GM19468 (cell line): ENCODE measurements around the gene TIMM23.
A peak's percentile ranks its signal among the peaks of the same experiment; 100 is the strongest.
"Not testable (repeated sequence)": the region's sequence is repeated elsewhere in the genome, so short reads cannot be mapped to it uniquely, and the experiment has no call there.

Experiments
- ATAC-seq: cut with Tn5 transposase; IDR thresholded peaks from one replicate; pipeline ENCODE4 v1.9.1; 2021; ENCODE audit warnings: mild to moderate bottlenecking, moderate library complexity, moderate number of reproducible peaks; ENCODE audit not compliant: unreplicated experiment; ENCODE audit errors: extremely low read depth

The TIMM23 gene

GRCh38 chr10:45972106-45972812 lies at the start of gene TIMM23:
Gene TIMM23 (plus strand): TSS chr10:45972489. CDS start chr10:45972625, 136 bp downstream.
- ATAC-seq, result peak; percentile 47

- ATAC-seq, result not testable (repeated sequence)
Observed at GRCh38 chr10:45926790-45927189, 45.5 kb upstream of the TIMM23 start.

- not testable (repeated sequence) for ATAC-seq
Observed at GRCh38 chr10:45931305-45931704, 41.0 kb upstream of the TIMM23 start.

- ATAC-seq, result not testable (repeated sequence)
Observed at GRCh38 chr10:45934788-45935187, 37.5 kb upstream of the TIMM23 start.

- ATAC-seq, result not testable (repeated sequence)
Observed at GRCh38 chr10:45939176-45939697, 33.1 kb upstream of the TIMM23 start.

- not testable (repeated sequence) for ATAC-seq
Observed at GRCh38 chr10:45941196-45941595, 31.1 kb upstream of the TIMM23 start.

GRCh38 chr10:45945476-45945875 lies 26.8 kb upstream of the TIMM23 start:
- ATAC-seq, result not testable (repeated sequence)

- ATAC-seq, result not testable (repeated sequence)
Observed at GRCh38 chr10:45947363-45947762, 24.9 kb upstream of the TIMM23 start.

- ATAC-seq, result not testable (repeated sequence)
Observed at GRCh38 chr10:45948801-45949200, 23.5 kb upstream of the TIMM23 start.

- not testable (repeated sequence) for ATAC-seq
Observed at GRCh38 chr10:45954367-45954766, 17.9 kb upstream of the TIMM23 start.

- not testable (repeated sequence) for ATAC-seq
Observed at GRCh38 chr10:45956634-45957033, 15.7 kb upstream of the TIMM23 start.

GRCh38 chr10:45957928-45958327 lies 14.4 kb upstream of the TIMM23 start:
- not testable (repeated sequence) for ATAC-seq

- ATAC-seq, result not testable (repeated sequence)
Observed at GRCh38 chr10:45962686-45963452, 9.4 kb upstream of the TIMM23 start.

- ATAC-seq, result not testable (repeated sequence)
Observed at GRCh38 chr10:45971019-45971418, 1.3 kb upstream of the TIMM23 start.

GRCh38 chr10:45971742-45972105 lies 565 bp upstream of the TIMM23 start:
- peak; percentile 29 for ATAC-seq

GRCh38 chr10:45972813-45973169 lies 502 bp downstream of the TIMM23 start:
- not testable (repeated sequence) for ATAC-seq

- not testable (repeated sequence) for ATAC-seq
Observed at GRCh38 chr10:45974041-45974440, 1.8 kb downstream of the TIMM23 start.

- ATAC-seq, result peak; percentile 50
Observed at GRCh38 chr10:45978554-45978953, 6.3 kb downstream of the TIMM23 start.

- ATAC-seq, result not testable (repeated sequence)
Observed at GRCh38 chr10:45981367-45981766, 9.1 kb downstream of the TIMM23 start.

- ATAC-seq, result not testable (repeated sequence)
Observed at GRCh38 chr10:45983538-45984186, 11.4 kb downstream of the TIMM23 start.

GRCh38 chr10:45984473-45984872 lies 12.2 kb downstream of the TIMM23 start:
- ATAC-seq, result not testable (repeated sequence)
